ENCODE data around the gene FOSL2. TPM values are rescaled to one million over a fixed set of nuclear protein-coding genes. Genes with fewer than 3 reads are reported as not detected.

The FOSL2 gene
- total and polyA plus RNA-seq, 2 experiments from 2014 or later: 0.60 to 4.3 TPM

DNA sequence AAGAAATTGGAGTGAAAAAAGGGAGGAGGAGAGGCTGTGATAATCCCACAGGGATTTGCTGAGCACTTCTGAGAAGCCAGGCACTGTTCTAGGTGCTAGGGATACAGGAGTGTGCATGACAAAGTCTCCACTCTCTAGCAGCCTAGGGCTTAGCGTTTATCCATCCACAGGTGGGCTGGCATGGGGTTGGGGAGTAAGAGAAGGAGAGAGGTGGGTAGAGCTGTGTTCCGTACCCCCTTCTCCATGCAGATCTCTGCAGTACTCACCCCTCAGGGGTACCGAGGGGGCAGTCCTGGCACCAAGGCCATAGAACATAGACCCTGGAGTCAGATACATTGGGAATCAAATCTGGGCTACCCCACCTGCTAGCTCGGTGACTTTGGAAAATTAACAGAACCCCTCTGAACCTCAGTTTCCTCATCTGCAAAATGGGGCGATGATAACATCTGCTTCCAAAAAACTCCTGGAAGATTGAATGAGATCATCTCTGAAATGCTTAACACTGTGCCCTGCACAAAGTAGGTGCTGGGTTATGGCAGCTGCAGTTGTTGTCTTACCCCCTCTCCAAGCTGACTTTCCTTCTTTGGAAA is 18.6 kb downstream of the FOSL2 start:
- 0 out of 2 replicates have a peak, but pooled peaks cover 5% of the 10 kb centered on the region for H3K4me1 ChIP-seq (ENCODE audit: insufficient read depth)
- H3K79me2 ChIP-seq (replicated peaks; ENCODE audit: insufficient read depth): no peaks in the 10 kb centered on the region
- Mint-ChIP-seq H3K36me3 (ENCODE audit: low read depth) (peaks cover 8% of the 10 kb centered on the region; the same call in 2 of the 3 replicates), H3K4me1 (peaks cover 24% of the 10 kb centered on the region), H3K27ac (no peak overlapping the region), H3K4me3 (no peak overlapping the region), H3K9me3 (no peaks in the 10 kb centered on the region), H3K27me3 (ENCODE audit: insufficient read depth, low read depth, poor library complexity) (peaks cover 5% of the 10 kb centered on the region)
- H3F3A ChIP-seq (replicated peaks; ENCODE audit: low read depth): no peaks in the 10 kb centered on the region
- no peak overlapping the region for H3K4me3 ChIP-seq
- no peak overlapping the region for H2AFZ ChIP-seq
- no peak overlapping the region for H3K27ac ChIP-seq (ENCODE audit: low read depth)
- no peak overlapping the region for H3K4me2 ChIP-seq
- ATAC-seq (no peak), DNase-seq (ENCODE audit: low spot score) (no peak)
- TF ChIP-seq, protein P1, sequence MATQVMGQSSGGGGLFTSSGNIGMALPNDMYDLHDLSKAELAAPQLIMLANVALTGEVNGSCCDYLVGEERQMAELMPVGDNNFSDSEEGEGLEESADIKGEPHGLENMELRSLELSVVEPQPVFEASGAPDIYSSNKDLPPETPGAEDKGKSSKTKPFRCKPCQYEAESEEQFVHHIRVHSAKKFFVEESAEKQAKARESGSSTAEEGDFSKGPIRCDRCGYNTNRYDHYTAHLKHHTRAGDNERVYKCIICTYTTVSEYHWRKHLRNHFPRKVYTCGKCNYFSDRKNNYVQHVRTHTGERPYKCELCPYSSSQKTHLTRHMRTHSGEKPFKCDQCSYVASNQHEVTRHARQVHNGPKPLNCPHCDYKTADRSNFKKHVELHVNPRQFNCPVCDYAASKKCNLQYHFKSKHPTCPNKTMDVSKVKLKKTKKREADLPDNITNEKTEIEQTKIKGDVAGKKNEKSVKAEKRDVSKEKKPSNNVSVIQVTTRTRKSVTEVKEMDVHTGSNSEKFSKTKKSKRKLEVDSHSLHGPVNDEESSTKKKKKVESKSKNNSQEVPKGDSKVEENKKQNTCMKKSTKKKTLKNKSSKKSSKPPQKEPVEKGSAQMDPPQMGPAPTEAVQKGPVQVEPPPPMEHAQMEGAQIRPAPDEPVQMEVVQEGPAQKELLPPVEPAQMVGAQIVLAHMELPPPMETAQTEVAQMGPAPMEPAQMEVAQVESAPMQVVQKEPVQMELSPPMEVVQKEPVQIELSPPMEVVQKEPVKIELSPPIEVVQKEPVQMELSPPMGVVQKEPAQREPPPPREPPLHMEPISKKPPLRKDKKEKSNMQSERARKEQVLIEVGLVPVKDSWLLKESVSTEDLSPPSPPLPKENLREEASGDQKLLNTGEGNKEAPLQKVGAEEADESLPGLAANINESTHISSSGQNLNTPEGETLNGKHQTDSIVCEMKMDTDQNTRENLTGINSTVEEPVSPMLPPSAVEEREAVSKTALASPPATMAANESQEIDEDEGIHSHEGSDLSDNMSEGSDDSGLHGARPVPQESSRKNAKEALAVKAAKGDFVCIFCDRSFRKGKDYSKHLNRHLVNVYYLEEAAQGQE (IDR thresholded peaks at IDR 0.05; ENCODE audit: unreplicated experiment): no peak
- TF ChIP-seq EZH2phosphoT487 (IDR thresholded peaks at IDR 0.05; ENCODE audit: unreplicated experiment): no peak
- TF ChIP-seq NANOG (IDR thresholded peaks at IDR 0.05; ENCODE audit: borderline replicate concordance): no peak
- TF ChIP-seq ZNF114 (CRISPR knock-in tag; IDR thresholded peaks at IDR 0.05): no peak
- TF ChIP-seq ZNF331 (CRISPR knock-in tag; IDR thresholded peaks at IDR 0.05; ENCODE audit: low read depth): no peak
- no peak for TF ChIP-seq JUNB (IDR thresholded peaks at IDR 0.05; ENCODE audit: unreplicated experiment)
- no peaks in the 10 kb centered on the region for H3K27me3 ChIP-seq (ENCODE audit: insufficient read depth)
- H3K9me2 ChIP-seq (ENCODE audit: insufficient read depth): no peaks in the 10 kb centered on the region
- H4K20me1 ChIP-seq (replicated peaks; ENCODE audit: insufficient read depth): no peaks in the 10 kb centered on the region
- no peaks in the 10 kb centered on the region for H3K36me3 ChIP-seq (ENCODE audit: insufficient read depth)

- no peak overlapping the region for H3K27ac Mint-ChIP-seq
- no peak overlapping the region for H3K4me3 Mint-ChIP-seq
- H2AFZ ChIP-seq: no peak overlapping the region
- peaks cover 8% of the 10 kb centered on the region; the same call in 2 of the 3 replicates for H3K36me3 Mint-ChIP-seq (ENCODE audit: low read depth)
- H3K9me3 Mint-ChIP-seq: no peaks in the 10 kb centered on the region
- peaks cover 5% of the 10 kb centered on the region for H3K27me3 Mint-ChIP-seq (ENCODE audit: insufficient read depth, low read depth, poor library complexity)
- no peaks in the 10 kb centered on the region for H3F3A ChIP-seq (replicated peaks; ENCODE audit: low read depth)
- H3K4me1 ChIP-seq (ENCODE audit: insufficient read depth): 0 out of 2 replicates have a peak, but pooled peaks cover 5% of the 10 kb centered on the region
- H3K4me1 Mint-ChIP-seq: peaks cover 24% of the 10 kb centered on the region
- H3K36me3 ChIP-seq (ENCODE audit: insufficient read depth): no peaks in the 10 kb centered on the region
- no peak overlapping the region for H3K4me2 ChIP-seq
- ATAC-seq (no peak), DNase-seq (ENCODE audit: low spot score) (no peak)
- no peak overlapping the region for H3K27ac ChIP-seq (ENCODE audit: low read depth)
- H3K79me2 ChIP-seq (replicated peaks; ENCODE audit: insufficient read depth): no peaks in the 10 kb centered on the region
- no peaks in the 10 kb centered on the region for H4K20me1 ChIP-seq (replicated peaks; ENCODE audit: insufficient read depth)
- H3K27me3 ChIP-seq (ENCODE audit: insufficient read depth): no peaks in the 10 kb centered on the region
- no peaks in the 10 kb centered on the region for H3K9me2 ChIP-seq (ENCODE audit: insufficient read depth)
- no peak overlapping the region for H3K4me3 ChIP-seq
- TF ChIP-seq ETS1 (IDR thresholded peaks at IDR 0.05) (no peak), POLR2AphosphoS5 (IDR thresholded peaks at IDR 0.05; ENCODE audit: low read depth) (no peak), JUNB (IDR thresholded peaks at IDR 0.05; ENCODE audit: unreplicated experiment) (no peak), ZNF331 (CRISPR knock-in tag; IDR thresholded peaks at IDR 0.05; ENCODE audit: low read depth) (no peak)
- TF ChIP-seq, protein P2, sequence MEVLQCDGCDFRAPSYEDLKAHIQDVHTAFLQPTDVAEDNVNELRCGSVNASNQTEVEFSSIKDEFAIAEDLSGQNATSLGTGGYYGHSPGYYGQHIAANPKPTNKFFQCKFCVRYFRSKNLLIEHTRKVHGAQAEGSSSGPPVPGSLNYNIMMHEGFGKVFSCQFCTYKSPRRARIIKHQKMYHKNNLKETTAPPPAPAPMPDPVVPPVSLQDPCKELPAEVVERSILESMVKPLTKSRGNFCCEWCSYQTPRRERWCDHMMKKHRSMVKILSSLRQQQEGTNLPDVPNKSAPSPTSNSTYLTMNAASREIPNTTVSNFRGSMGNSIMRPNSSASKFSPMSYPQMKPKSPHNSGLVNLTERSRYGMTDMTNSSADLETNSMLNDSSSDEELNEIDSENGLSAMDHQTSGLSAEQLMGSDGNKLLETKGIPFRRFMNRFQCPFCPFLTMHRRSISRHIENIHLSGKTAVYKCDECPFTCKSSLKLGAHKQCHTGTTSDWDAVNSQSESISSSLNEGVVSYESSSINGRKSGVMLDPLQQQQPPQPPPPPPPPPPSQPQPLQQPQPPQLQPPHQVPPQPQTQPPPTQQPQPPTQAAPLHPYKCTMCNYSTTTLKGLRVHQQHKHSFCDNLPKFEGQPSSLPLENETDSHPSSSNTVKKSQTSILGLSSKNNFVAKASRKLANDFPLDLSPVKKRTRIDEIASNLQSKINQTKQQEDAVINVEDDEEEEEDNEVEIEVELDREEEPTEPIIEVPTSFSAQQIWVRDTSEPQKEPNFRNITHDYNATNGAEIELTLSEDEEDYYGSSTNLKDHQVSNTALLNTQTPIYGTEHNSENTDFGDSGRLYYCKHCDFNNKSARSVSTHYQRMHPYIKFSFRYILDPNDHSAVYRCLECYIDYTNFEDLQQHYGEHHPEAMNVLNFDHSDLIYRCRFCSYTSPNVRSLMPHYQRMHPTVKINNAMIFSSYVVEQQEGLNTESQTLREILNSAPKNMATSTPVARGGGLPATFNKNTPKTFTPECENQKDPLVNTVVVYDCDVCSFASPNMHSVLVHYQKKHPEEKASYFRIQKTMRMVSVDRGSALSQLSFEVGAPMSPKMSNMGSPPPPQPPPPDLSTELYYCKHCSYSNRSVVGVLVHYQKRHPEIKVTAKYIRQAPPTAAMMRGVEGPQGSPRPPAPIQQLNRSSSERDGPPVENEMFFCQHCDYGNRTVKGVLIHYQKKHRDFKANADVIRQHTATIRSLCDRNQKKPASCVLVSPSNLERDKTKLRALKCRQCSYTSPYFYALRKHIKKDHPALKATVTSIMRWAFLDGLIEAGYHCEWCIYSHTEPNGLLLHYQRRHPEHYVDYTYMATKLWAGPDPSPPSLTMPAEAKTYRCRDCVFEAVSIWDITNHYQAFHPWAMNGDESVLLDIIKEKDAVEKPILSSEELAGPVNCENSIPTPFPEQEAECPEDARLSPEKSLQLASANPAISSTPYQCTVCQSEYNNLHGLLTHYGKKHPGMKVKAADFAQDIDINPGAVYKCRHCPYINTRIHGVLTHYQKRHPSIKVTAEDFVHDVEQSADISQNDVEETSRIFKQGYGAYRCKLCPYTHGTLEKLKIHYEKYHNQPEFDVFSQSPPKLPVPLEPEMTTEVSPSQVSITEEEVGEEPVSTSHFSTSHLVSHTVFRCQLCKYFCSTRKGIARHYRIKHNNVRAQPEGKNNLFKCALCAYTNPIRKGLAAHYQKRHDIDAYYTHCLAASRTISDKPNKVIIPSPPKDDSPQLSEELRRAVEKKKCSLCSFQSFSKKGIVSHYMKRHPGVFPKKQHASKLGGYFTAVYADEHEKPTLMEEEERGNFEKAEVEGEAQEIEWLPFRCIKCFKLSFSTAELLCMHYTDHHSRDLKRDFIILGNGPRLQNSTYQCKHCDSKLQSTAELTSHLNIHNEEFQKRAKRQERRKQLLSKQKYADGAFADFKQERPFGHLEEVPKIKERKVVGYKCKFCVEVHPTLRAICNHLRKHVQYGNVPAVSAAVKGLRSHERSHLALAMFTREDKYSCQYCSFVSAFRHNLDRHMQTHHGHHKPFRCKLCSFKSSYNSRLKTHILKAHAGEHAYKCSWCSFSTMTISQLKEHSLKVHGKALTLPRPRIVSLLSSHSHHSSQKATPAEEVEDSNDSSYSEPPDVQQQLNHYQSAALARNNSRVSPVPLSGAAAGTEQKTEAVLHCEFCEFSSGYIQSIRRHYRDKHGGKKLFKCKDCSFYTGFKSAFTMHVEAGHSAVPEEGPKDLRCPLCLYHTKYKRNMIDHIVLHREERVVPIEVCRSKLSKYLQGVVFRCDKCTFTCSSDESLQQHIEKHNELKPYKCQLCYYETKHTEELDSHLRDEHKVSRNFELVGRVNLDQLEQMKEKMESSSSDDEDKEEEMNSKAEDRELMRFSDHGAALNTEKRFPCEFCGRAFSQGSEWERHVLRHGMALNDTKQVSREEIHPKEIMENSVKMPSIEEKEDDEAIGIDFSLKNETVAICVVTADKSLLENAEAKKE (CRISPR knock-in tag; IDR thresholded peaks at IDR 0.05): no peak
Measured at GRCh38 chr2:28411956-28412609, 19.4 kb downstream of the FOSL2 start.
